ENCODE data around the gene LILRB4.
"Not testable (repeated sequence)": the region's sequence is repeated elsewhere in the genome, so short reads cannot be mapped to it uniquely, and the experiment has no call there.

LILRB4 gene

DNA sequence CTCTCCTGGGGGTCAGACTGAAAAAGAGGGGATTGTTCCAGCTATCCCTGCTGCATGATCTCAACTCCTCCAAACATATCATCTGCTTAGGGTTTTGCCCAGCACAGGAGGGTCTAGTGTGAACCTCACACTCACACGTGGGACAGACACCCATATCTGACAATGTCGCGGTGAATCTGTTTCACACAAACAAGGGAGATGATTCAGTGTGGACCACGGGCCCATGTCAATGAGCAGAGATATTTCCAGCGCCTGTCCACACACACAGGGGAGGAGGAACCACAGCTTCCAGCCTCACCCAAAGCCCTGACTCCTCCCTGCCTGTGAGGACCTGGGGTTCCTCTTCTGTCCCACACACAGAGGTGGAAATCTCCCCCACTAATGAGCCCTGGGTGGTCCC lies 31.9 kb downstream of the LILRB4 start:
- DNase-seq (ENCODE audit: low read depth in 2 of 2) = no peak

DNA sequence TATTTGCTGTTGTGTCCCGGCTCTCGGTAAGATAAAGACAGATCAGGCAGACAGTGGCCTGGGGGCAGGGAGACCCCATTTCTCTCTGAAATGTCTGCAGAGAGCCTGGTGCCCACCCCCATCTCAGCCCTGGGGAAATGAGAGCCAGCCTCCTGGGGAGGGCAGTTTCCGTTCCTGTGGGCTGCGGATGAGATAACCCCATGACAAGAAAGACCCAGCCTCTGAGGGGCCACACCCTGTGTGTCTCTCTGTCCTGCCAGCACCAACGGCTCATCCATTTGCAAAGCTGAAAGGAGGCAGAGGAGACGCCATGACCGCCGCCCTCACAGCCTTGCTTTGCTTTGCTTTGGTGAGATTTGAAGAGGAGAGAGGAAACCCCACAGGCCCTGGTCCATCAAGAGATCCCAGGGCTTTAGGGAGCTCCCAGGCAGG lies 33.3 kb downstream of the LILRB4 start:
- DNase-seq (ENCODE audit: low read depth in 2 of 2) = no peak

DNA sequence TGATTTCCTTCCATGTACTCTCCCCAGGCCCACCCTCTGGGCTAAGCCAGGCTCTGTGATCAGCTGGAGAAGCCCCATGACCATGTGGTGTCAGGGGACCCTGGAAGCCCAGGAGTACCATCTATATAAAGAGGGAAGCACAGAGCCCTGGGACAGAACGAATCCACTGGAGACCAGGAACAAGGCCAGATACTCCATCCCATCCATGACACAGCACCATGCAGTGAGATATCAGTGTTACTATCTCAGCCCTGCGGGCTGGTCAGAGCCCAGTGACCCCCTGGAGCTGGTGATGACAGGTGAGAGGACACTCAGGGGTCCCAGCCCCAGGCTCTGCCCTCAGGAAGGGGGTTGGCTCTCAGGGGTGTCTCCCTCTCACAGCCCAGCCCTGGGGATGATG lies 34.0 kb downstream of the LILRB4 start:
- DNase-seq (ENCODE audit: low read depth in 2 of 2) = no peak

DNA sequence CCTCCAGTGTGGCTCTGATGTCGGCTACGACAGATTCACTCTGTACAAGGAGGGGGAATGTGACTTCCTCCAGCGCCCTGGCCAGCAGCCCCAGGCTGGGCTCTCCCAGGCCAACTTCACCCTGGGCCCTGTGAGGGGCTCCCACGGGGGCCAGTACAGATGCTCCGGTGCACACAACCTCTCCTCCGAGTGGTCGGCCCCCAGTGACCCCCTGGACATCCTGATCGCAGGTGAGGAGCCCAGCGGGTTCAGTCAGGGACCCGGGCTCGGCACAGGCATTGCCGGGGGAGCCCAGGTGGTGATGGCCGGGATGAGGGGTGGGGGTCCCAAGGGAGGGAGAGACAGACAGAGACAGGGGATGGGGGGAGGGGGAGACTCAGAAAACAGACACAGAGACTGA lies 34.9 kb downstream of the LILRB4 start:
- not testable (repeated sequence) for DNase-seq (ENCODE audit: low read depth in 2 of 2)

DNA sequence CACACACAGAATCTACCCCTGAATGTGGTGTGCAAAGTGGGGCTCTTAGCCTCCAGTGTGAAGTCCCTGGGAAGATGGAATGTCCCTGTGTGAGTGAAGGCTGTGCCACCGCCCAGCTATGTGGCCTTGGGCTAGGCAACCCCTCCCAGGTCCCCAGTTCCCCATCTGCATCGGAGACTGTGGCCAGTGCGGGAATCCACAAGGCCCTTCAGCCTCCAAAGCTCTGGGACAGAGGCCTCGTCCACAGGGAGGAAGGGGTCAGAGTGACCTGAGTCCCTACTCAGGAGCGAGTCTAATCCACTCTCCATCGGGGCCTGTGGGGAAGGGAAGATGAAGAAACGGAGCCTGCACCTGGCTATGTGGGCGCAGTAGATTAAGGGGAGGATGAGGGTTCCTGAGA lies 42.1 kb downstream of the LILRB4 start:
- DNase-seq (ENCODE audit: low read depth in 2 of 2) = no peak

DNA sequence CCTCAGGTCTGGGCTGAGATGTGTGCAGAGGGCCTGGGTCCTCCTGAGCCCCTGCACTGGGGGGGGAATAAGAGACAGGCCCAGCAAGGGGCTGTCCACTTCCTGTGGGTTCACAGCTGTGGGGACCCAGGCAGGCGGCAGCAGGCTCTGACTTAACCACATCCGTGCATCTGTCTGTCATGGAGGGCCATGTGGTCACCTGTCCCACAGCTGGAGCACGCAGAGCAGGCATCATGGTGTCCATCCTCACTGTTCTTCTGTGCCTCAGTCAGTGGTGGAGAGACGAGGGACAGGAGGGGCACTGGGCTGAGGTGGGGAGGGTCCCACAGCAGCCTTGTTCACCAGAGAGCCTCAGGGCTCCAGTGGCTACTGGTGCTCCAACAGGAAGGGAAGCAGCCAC lies 45.2 kb downstream of the LILRB4 start:
- DNase-seq (ENCODE audit: low read depth in 2 of 2) = no peak

DNA sequence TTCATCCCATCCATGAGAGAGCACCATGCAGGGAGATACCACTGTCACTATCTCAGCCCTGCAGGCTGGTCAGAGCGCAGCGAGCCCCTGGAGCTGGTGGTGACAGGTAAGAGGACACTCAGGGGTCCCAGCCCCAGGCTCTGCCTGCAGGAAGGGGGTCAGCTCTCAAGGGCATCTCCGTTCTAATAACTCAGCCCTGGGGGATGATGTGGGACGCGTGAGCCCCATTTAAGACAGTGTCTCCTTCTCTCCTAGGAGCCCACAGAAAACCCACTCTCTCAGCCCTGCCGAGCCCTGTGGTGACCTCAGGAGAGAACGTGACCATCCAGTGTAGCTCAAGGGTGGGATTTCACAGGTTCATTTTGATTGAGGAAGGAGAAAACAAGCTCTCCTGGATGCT lies 46.0 kb downstream of the LILRB4 start:
- DNase-seq (ENCODE audit: low read depth in 2 of 2) = no peak

DNA sequence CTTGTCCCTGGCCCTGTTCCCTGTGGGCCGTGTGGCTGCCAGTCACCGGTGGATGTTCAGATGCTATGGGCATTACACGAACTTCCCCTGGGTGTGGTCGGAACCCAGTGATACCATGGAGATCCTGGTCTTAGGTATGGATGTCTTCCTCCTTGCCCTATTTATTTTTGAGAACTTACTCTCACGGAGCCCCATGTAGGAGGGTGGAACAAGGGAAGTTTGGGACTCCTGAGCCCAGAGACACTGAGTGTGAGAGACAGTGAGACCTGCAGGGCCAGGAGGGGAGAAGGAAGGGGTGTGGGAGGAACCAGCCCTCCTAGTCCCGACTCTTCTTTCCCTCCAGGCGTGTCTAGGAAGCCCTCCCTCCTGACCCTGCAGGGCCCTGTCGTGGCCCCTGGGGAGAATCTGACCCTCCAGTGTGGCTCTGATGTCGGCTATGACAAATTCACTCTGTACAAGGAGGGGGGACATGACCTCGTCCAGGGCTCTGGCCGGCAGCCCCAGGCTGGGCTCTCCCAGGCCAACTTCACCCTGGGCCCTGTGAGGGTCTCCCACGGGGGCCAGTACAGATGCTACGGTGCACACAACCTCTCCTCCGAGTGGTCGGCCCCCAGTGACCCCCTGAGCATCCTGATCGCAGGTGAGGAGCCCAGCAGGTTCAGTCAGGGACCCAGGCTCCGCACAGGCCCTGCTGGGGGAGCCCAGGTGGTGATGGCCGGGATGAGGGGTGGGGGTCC lies 46.6 kb downstream of the LILRB4 start:
- no peak for DNase-seq (ENCODE audit: low read depth in 2 of 2)

DNA sequence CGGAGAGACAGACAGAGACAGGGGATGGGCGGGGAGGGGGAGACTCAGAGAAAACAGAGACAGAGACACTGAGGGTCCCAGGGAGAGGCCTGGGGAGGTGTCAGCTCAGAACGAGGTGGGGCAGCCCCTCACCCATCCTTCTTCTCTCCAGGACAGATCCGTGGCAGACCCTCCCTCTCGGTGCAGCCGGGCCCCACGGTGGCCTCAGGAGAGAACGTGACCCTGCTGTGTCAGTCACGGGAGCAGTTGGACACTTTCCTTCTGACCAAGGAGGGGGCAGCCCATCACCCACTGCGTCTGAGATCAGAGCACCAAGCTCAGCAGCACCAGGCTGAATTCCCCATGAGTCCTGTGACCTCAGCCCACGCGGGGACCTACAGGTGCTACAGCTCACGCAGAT lies 47.2 kb downstream of the LILRB4 start:
- DNase-seq (ENCODE audit: low read depth in 2 of 2) = not testable (repeated sequence)
